KOPT-K1 (cell line): Measurements from ENCODE around the gene BRCA1.
"Not testable (repeated sequence)": the region's sequence is repeated elsewhere in the genome, so short reads cannot be mapped to it uniquely, and the experiment has no call there.

Source experiments
- H3K27ac ChIP-seq: fragments of 200-600 bp; sonication (generic); 2 replicates; pipeline ENCODE4 v1.5.1; 2016; ENCODE audit warnings: antibody characterized with exemption, mild to moderate bottlenecking, low read depth, low read length; ENCODE audit not compliant: poor library complexity, severe bottlenecking
- H3K36me3 ChIP-seq: fragments of 200-600 bp; sonication (generic); 2 replicates; pipeline ENCODE4 v1.5.1; 2017; ENCODE audit warnings: antibody characterized with exemption, mild to moderate bottlenecking, low read length, moderate library complexity; ENCODE audit not compliant: insufficient read depth
- H3K9me3 ChIP-seq: fragments of 200-600 bp; sonication (generic); 2 replicates; pipeline ENCODE4 v1.5.1; 2017; ENCODE audit warnings: antibody characterized with exemption, low read length, mild to moderate bottlenecking; ENCODE audit not compliant: insufficient read depth, poor library complexity, severe bottlenecking

BRCA1 gene

DNA sequence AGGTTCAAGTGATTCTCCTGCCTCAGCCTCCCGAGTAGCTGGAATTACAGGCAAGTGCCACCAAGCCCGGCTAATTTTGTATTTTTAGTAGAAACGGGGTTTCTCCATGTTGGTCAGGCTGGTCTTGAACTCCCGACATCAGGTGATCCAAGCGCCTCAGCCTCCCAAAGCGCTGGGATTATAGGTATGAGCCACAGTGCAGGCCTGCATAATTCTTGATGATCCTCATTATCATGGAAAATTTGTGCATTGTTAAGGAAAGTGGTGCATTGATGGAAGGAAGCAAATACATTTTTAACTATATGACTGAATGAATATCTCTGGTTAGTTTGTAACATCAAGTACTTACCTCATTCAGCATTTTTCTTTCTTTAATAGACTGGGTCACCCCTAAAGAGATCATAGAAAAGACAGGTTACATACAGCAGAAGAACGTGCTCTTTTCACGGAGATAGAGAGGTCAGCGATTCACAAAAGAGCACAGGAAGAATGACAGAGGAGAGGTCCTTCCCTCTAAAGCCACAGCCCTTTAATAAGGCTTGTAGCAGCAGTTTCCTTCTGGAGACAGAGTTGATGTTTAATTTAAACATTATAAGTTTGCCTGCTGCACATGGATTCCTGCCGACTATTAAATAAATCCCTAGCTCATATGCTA is 62.1 kb downstream of the BRCA1 start:
- Histone ChIP-seq H3K27ac (no peak overlapping the region), H3K9me3 (no peaks in the 10 kb centered on the region), H3K36me3 (peaks cover 98% of the 10 kb centered on the region)

DNA sequence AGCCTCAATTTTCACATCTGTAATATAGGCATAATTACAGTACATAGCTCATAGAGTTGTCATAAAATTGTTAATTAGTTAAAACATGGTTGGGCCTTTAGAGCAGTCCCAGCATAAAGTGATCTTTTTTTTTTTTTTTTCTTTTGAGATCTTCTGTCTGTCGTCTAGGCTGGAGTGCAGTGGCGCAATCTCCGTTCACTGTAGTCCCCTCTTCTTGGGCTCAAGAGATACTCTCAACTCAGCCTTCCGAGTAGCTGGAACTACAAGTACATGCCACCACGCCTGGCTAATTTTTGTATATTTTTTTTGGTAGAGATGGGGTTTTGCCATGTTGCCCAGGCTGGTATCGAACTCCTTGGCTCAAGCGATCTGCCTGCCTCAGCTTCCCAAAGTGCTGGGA is 69.1 kb downstream of the BRCA1 start:
- Histone ChIP-seq H3K27ac (no peak overlapping the region), H3K36me3 (peaks cover 95% of the 10 kb centered on the region), H3K9me3 (no peaks in the 10 kb centered on the region)

DNA sequence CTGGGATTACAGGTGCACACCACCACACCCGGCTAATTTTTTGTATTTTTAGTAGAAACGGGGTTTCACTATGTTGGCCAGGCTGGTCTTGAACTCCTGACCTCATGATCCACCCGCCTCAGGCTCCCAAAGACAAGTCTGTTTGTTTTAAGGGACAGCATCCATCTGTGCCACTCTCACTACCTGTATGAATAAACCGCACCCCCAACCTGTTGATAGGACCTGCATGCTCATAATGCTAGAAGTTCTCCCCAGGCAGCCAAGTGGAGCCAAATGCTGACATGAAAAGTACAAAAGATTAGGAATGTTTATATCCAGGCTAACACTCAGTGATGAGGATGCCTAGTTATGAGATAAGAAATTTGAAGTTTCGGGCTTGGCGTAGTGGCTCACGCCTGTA is 72.2 kb downstream of the BRCA1 start:
- not testable (repeated sequence) for H3K9me3 ChIP-seq, H3K27ac ChIP-seq
- peaks cover 96% of the 10 kb centered on the region for H3K36me3 ChIP-seq

DNA sequence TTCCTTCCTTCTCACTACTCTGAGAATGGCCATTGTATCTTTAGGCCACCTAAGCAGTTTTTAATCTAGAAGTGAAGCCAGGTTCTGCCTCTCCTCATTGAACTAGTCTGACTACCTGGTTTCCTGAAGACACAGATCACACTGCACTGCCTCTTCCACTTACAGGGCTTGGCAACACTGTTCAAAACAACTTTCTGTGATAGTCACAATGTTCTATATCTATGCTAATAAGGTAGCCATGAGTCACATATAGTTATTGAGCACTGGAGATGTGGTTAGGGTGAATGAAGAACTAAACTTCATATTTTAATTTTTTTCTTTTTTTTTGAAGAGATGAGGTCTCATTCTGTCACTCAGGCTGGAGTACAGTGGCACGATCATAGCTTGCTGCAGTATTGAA is 73.2 kb downstream of the BRCA1 start:
- Histone ChIP-seq H3K9me3 (no peaks in the 10 kb centered on the region), H3K27ac (no peak overlapping the region), H3K36me3 (peaks cover 100% of the 10 kb centered on the region)

DNA sequence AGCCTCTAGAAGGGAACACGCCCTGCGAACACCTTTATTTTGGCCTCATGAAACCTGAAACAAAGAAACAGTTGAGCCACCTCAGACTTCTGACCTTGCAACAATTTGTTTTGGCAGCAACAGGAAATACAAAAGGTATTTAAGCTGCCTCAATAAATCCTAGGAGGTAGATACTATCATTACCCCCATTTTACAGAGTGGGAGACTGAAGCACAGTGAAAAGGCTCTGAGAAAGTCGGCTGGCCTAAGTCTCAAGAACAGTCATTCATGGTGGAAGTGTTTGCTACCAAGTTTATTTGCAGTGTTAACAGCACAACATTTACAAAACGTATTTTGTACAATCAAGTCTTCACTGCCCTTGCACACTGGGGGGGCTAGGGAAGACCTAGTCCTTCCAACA is 81.1 kb downstream of the BRCA1 start:
- Histone ChIP-seq H3K9me3 (no peaks in the 10 kb centered on the region), H3K27ac (no peak overlapping the region), H3K36me3 (peaks cover 77% of the 10 kb centered on the region)

DNA sequence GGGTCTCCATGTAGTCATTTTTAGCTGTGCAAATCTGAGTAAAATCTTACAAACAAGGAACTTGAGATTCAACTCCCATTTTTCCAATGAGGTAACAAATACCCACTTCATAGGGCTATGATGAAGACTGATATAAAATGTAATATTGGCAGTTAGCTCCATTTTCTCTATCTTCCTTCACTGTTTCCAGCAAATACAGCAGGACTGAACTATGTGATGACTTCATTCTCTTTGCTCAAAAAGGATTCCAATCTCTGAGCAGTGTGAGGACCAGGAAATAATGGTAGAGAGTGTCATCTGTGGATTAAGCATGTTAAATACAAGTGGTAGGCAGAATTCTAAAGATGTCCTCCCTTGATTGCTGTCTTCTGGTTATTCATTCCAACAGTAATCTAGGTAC is 81.9 kb downstream of the BRCA1 start:
- no peak overlapping the region for H3K27ac ChIP-seq
- peaks cover 71% of the 10 kb centered on the region for H3K36me3 ChIP-seq
- no peaks in the 10 kb centered on the region for H3K9me3 ChIP-seq

DNA sequence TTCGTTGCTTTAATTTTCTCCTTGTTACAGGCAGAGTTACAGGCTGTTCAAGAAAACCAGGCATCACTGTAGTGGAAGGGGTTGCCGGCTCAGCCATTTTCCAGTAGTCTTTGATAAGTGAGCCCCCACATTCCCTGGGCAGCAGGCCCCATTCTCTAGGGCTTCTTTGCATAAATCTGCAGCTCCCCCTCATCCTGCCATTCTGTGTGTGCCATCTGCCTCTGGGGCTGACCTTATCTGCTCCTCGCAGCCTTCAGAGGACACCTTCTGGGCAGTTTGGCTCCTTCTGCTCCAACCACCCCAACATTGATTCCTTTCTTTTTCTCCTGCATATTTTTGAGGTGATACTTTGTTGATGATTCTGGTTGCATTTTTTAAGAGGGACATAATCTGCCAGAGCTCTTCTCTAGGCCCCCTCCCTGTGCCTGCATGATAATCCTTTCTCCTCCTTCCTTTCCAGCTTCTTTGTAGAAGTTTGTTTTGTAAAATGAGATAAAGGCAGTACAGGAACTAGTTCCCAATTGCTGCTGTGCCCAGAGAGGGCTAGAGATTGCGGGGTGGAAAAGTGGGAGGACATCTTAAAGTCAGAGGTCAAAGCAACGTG is 83.0 kb downstream of the BRCA1 start:
- H3K9me3 ChIP-seq, result no peaks in the 10 kb centered on the region
- H3K36me3 ChIP-seq, result peaks cover 63% of the 10 kb centered on the region
- no peak overlapping the region for H3K27ac ChIP-seq

DNA sequence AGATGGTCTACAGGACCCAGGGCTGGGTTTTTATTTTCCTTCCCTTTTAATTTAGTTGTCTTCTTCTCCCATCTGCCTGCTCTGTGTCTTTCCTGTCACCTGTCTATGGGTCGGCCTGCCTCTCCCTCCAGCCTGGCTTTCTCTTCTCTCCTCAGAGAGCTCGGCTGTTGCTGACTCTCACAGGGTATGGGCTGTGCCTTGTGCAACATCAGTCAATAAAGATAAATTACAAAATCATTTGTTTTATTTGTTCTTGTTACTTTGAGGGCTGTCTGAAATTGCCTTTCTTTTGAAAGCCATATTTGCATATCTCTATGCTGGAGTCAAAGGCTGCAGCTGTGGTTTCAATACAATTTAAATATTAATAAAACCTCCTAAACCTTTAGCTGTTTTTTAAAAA is 84.5 kb downstream of the BRCA1 start:
- H3K27ac ChIP-seq, result no peak overlapping the region

DNA sequence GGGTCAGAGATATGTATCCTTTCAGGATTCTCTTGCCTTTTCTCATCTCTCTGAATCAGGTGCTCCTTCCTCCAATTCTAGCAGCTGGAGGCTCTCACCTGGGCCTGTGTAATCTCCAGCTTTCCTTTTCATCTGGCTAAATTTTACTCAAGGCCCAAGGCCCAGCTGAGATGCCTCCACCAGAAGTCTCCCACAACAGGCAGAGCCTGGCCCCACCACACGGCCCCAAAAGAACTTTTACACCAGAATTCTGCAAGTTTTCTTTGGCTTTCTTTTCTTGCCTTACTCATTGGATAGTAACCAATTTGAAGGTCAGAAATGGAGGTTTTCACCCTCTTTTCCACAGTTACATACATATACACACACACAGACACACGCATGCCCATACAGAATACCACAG is 85.5 kb downstream of the BRCA1 start:
- Histone ChIP-seq H3K36me3 (peaks cover 38% of the 10 kb centered on the region), H3K9me3 (no peaks in the 10 kb centered on the region), H3K27ac (no peak overlapping the region)

More for the DNA sequence above, 84.5 kb downstream of the BRCA1 start:
- Histone ChIP-seq H3K36me3 (peaks cover 48% of the 10 kb centered on the region), H3K9me3 (no peaks in the 10 kb centered on the region)

DNA sequence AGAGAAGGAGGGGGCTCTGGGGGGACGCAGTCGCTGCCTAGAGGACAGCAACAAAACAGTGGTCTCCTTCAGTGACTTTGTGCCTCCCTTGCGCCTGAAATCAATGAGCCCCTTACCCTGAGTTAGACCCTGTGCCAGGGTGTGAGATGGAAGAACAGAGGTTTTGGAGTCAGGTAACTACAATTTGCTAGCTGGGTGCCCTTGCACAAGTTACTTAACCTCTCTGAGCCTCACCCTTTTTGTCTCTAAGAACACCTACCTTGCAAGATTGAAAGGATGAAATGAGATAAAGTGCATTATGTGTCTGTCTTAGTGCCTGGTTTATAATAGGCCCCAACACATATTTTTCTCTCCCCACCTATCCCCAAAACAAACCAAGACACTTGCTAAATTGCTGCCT is 90.3 kb downstream of the BRCA1 start:
- no peak overlapping the region for H3K27ac ChIP-seq
- no peaks in the 10 kb centered on the region for H3K9me3 ChIP-seq
- H3K36me3 ChIP-seq, result peaks cover 5% of the 10 kb centered on the region; the same call in 1 of the 2 replicates

DNA sequence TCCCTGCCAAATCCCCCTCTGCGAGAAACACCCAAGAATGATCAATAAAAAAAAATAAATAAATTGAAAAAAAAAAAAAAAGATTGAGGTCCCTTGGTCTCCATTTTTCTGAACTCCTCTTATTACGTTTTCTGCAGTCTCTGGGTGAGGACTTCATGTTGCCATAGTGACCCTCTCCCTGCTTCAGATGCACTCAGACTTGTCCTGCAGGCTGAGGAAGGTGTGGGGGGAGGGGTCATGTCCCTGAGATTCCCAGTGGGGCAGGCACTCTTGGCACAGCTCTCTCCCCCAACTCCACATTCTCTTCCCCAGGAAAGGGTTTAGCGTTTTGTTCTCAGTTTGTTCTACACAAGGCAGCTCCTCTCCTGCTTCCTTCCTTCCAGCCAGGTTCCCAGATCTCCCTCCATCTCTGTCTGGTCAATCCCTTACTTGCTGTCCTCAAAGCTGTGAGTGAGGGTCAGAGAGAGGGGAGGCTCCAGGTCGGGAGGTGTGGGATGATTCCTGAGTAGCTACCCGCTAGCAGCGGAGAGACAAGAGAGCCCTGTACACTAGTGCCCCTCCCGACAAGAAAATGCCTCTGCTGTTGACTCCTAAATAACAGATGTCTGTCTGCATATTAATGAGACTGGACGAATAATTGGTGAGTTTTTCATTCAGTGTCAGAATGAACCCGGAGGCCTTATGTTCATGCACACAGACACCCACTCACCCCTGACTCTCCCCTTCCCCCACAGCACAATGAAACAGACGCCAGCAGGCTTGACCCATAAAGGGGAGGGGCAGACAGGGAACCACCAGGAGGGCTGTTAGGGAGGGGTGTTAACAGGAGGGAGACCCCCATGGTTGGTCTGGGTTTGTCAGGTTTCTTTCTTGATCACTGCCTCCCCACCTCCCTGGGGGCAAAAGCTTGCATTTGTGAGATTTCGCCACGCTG is 90.9 kb downstream of the BRCA1 start:
- H3K9me3 ChIP-seq, result no peaks in the 10 kb centered on the region
- no peak overlapping the region for H3K27ac ChIP-seq
- peaks cover 5% of the 10 kb centered on the region; the same call in 1 of the 2 replicates for H3K36me3 ChIP-seq

DNA sequence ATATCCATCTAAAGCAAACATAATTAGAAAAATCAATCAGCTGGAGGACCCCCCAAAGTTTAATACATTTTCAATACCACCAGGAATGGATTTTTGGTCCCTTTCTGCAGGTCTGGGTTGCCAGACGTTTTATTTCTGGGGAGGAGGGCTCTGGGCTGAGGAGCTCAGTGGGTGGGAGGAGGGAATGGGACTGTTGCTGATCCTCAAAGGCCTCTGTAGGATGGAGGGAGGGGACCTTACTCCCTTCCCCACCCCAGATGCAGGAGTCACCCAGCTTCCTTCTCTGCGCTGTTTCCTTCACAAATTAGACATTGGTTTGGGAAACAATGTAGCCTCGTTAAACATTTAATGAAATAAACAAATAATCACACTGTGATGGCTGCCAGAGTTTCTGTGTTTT is 93.5 kb downstream of the BRCA1 start:
- Histone ChIP-seq H3K9me3 (no peaks in the 10 kb centered on the region), H3K36me3 (no peaks in the 10 kb centered on the region), H3K27ac (no peak overlapping the region)

DNA sequence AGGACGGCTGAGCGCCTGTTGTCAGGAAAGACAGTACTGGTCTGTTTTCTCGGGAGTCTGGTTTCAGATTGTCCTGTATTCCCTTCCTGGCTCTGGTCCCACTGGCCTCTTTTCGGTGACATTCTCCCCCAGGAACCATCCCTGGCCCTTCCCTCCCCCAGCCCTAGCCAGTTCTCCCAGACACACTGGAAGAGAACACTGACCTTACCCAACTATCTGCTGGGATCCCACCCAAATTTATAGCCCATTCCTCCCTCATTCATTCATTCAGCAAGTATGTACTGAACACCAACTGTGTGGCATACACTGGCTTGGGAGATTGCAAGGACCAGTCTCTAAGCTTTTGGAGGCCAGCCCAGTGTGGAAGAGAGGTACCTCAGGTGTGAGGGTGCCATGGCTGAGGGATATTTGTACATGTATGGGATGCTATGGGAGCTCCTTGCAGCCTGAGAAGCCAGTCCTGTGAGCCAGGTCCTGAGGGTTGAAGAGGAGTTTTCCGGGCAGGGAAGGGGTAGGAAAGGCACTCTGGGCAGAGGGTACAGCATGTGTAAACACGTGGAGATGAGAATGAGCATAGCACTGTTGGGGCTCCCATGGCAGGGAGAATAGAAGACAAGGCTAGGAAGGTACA is 94.9 kb downstream of the BRCA1 start:
- H3K9me3 ChIP-seq, result no peaks in the 10 kb centered on the region
- no peaks in the 10 kb centered on the region for H3K36me3 ChIP-seq
- no peak overlapping the region for H3K27ac ChIP-seq

DNA sequence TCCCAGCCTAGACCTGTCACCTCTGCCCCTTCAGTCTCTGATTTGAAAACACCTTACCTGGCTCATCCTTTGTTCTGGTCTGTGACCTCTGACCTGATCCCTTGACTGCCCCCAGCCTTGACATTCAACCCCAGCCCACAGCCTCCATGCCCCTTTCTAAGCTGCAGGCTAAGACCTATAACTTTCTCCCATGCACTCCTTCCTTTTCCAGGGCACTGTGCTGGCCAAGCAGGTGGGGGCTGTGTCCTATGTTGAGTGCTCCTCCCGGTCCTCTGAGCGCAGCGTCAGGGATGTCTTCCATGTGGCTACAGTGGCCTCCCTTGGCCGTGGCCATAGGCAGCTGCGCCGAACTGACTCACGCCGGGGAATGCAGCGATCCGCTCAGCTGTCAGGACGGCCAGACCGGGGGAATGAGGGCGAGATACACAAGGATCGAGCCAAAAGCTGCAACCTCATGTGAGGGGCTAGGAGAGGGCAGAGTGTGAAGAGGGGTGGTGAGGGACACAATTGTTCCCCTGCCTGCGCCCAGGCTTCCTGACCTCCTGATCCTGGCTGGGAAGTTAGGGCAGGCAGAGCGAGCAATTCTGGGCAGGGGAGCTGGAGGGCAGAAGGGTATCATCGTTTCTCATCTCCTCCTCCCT is 96.8 kb downstream of the BRCA1 start:
- no peak overlapping the region for H3K27ac ChIP-seq

More for the DNA sequence above, 96.8 kb downstream of the BRCA1 start:
- Histone ChIP-seq H3K36me3 (no peaks in the 10 kb centered on the region), H3K9me3 (no peaks in the 10 kb centered on the region)
